Activated T-cell treated with anti-CD3 and anti-CD28 coated beads, Interleukin-2, amount 50 U/mL, for 24 hours (primary cell): Measurements from ENCODE around the gene BICD2.

ENCODE experiments used
- DNase-seq: peaks from one replicate; pipeline ENCODE4 v3.0.0-alpha.2; 2020
- H3K27ac Mint-ChIP-seq: 2 replicates; pipeline ENCODE4 v1.8.0; 2020; ENCODE audit warnings: mild to moderate bottlenecking, mixed read lengths
- H3K27me3 Mint-ChIP-seq: 2 replicates; pipeline ENCODE4 v1.8.0; 2020; ENCODE audit warnings: mixed read lengths
- H3K36me3 Mint-ChIP-seq: 2 replicates; pipeline ENCODE4 v1.8.0; 2020; ENCODE audit warnings: low read depth, mixed read lengths
- H3K4me1 Mint-ChIP-seq: 2 replicates; pipeline ENCODE4 v1.8.0; 2020; ENCODE audit warnings: low read depth, mixed read lengths
- H3K4me3 Mint-ChIP-seq: 2 replicates; pipeline ENCODE4 v1.8.0; 2020; ENCODE audit warnings: mild to moderate bottlenecking, moderate library complexity, mixed read lengths
- H3K9me3 Mint-ChIP-seq: 2 replicates; pipeline ENCODE4 v1.8.0; 2020; ENCODE audit warnings: mixed read lengths

The BICD2 gene

GRCh38 chr9:92762781-92763708 lies 1.6 kb downstream of the BICD2 start:
- DNase-seq = no peak
- Mint-ChIP-seq H3K27me3 (no peaks in the 10 kb centered on the region), H3K4me3 (peak overlapping the region; percentile 90), H3K27ac (peak overlapping the region; percentile 87), H3K4me1 (peaks cover 57% of the 10 kb centered on the region), H3K36me3 (peaks cover 8% of the 10 kb centered on the region), H3K9me3 (no peaks in the 10 kb centered on the region)

GRCh38 chr9:92762196-92762595 lies 2.4 kb downstream of the BICD2 start:
- no peak for DNase-seq
- no peaks in the 10 kb centered on the region for H3K27me3 Mint-ChIP-seq
- peak overlapping the region; percentile 90 for H3K4me3 Mint-ChIP-seq
- H3K27ac Mint-ChIP-seq = peak overlapping the region; percentile 87
- no peaks in the 10 kb centered on the region for H3K9me3 Mint-ChIP-seq
- peaks cover 9% of the 10 kb centered on the region for H3K36me3 Mint-ChIP-seq
- peaks cover 57% of the 10 kb centered on the region for H3K4me1 Mint-ChIP-seq

- peak overlapping the region; percentile 90 for H3K4me3 Mint-ChIP-seq
- no peaks in the 10 kb centered on the region for H3K27me3 Mint-ChIP-seq
- no peak for DNase-seq
- H3K4me1 Mint-ChIP-seq = peaks cover 56% of the 10 kb centered on the region
- peaks cover 10% of the 10 kb centered on the region for H3K36me3 Mint-ChIP-seq
- H3K9me3 Mint-ChIP-seq = no peaks in the 10 kb centered on the region
- peak overlapping the region; percentile 74 for H3K27ac Mint-ChIP-seq
Observed at GRCh38 chr9:92761686-92762085, 2.9 kb downstream of the BICD2 start.

- Mint-ChIP-seq H3K4me3 (no peak overlapping the region), H3K9me3 (no peaks in the 10 kb centered on the region), H3K27ac (no peak overlapping the region), H3K4me1 (peaks cover 48% of the 10 kb centered on the region), H3K36me3 (peaks cover 15% of the 10 kb centered on the region), H3K27me3 (no peaks in the 10 kb centered on the region)
- DNase-seq = no peak
Observed at GRCh38 chr9:92760494-92760893, 4.1 kb downstream of the BICD2 start.

- no peak for DNase-seq
- peaks cover 20% of the 10 kb centered on the region for H3K36me3 Mint-ChIP-seq
- peaks cover 49% of the 10 kb centered on the region for H3K4me1 Mint-ChIP-seq
- H3K27ac Mint-ChIP-seq = no peak overlapping the region
- no peaks in the 10 kb centered on the region for H3K27me3 Mint-ChIP-seq
- H3K9me3 Mint-ChIP-seq = no peaks in the 10 kb centered on the region
- no peak overlapping the region for H3K4me3 Mint-ChIP-seq
Observed at GRCh38 chr9:92760070-92760469, 4.6 kb downstream of the BICD2 start.

- Mint-ChIP-seq H3K27ac (no peak overlapping the region), H3K36me3 (peaks cover 24% of the 10 kb centered on the region), H3K27me3 (no peaks in the 10 kb centered on the region), H3K4me3 (no peak overlapping the region), H3K9me3 (no peaks in the 10 kb centered on the region), H3K4me1 (peaks cover 49% of the 10 kb centered on the region)
- DNase-seq = no peak
Observed at GRCh38 chr9:92759446-92759845, 5.2 kb downstream of the BICD2 start.

- peaks cover 48% of the 10 kb centered on the region for H3K4me1 Mint-ChIP-seq
- no peaks in the 10 kb centered on the region for H3K9me3 Mint-ChIP-seq
- H3K36me3 Mint-ChIP-seq = peaks cover 21% of the 10 kb centered on the region
- H3K27ac Mint-ChIP-seq = no peak overlapping the region
- H3K4me3 Mint-ChIP-seq = no peak overlapping the region
- no peak for DNase-seq
- no peaks in the 10 kb centered on the region for H3K27me3 Mint-ChIP-seq
Observed at GRCh38 chr9:92756792-92757191, 7.8 kb downstream of the BICD2 start.

GRCh38 chr9:92754091-92754745 lies 10.4 kb downstream of the BICD2 start:
- Mint-ChIP-seq H3K27me3 (no peaks in the 10 kb centered on the region), H3K4me3 (no peak overlapping the region), H3K9me3 (no peaks in the 10 kb centered on the region), H3K27ac (no peak overlapping the region), H3K36me3 (peaks cover 21% of the 10 kb centered on the region), H3K4me1 (peaks cover 41% of the 10 kb centered on the region)
- no peak for DNase-seq

GRCh38 chr9:92752812-92753404 lies 11.7 kb downstream of the BICD2 start:
- H3K4me1 Mint-ChIP-seq = peaks cover 47% of the 10 kb centered on the region
- H3K9me3 Mint-ChIP-seq = no peaks in the 10 kb centered on the region
- peaks cover 25% of the 10 kb centered on the region for H3K36me3 Mint-ChIP-seq
- no peak overlapping the region for H3K4me3 Mint-ChIP-seq
- H3K27ac Mint-ChIP-seq = peak overlapping the region; percentile 45
- DNase-seq = no peak
- no peaks in the 10 kb centered on the region for H3K27me3 Mint-ChIP-seq

- no peak overlapping the region for H3K27ac Mint-ChIP-seq
- DNase-seq = no peak
- H3K4me1 Mint-ChIP-seq = peaks cover 69% of the 10 kb centered on the region
- H3K27me3 Mint-ChIP-seq = no peaks in the 10 kb centered on the region
- no peak overlapping the region for H3K4me3 Mint-ChIP-seq
- no peaks in the 10 kb centered on the region for H3K9me3 Mint-ChIP-seq
- H3K36me3 Mint-ChIP-seq = peaks cover 12% of the 10 kb centered on the region
Observed at GRCh38 chr9:92749934-92750315, 14.7 kb downstream of the BICD2 start.

- H3K27ac Mint-ChIP-seq = no peak overlapping the region
- no peak overlapping the region for H3K4me3 Mint-ChIP-seq
- H3K27me3 Mint-ChIP-seq = no peaks in the 10 kb centered on the region
- DNase-seq = no peak
- peaks cover 69% of the 10 kb centered on the region for H3K4me1 Mint-ChIP-seq
- H3K9me3 Mint-ChIP-seq = no peaks in the 10 kb centered on the region
- H3K36me3 Mint-ChIP-seq = peaks cover 8% of the 10 kb centered on the region
Observed at GRCh38 chr9:92749071-92749933, 15.3 kb downstream of the BICD2 start.

GRCh38 chr9:92748233-92748497 lies 16.5 kb downstream of the BICD2 start:
- no peak overlapping the region for H3K27ac Mint-ChIP-seq
- H3K27me3 Mint-ChIP-seq = no peaks in the 10 kb centered on the region
- peaks cover 4% of the 10 kb centered on the region for H3K36me3 Mint-ChIP-seq
- DNase-seq = no peak
- no peaks in the 10 kb centered on the region for H3K9me3 Mint-ChIP-seq
- peaks cover 74% of the 10 kb centered on the region for H3K4me1 Mint-ChIP-seq
- no peak overlapping the region for H3K4me3 Mint-ChIP-seq

- DNase-seq = no peak
- H3K27ac Mint-ChIP-seq = no peak overlapping the region
- no peaks in the 10 kb centered on the region for H3K27me3 Mint-ChIP-seq
- no peaks in the 10 kb centered on the region for H3K9me3 Mint-ChIP-seq
- peaks cover 4% of the 10 kb centered on the region for H3K36me3 Mint-ChIP-seq
- peaks cover 73% of the 10 kb centered on the region for H3K4me1 Mint-ChIP-seq
- no peak overlapping the region for H3K4me3 Mint-ChIP-seq
Observed at GRCh38 chr9:92747459-92748232, 17.0 kb downstream of the BICD2 start.
